GM21360 (cell line): ENCODE results near the gene KCNN3.

Source experiments
- ATAC-seq: cut with Tn5 transposase; IDR thresholded peaks from one replicate; pipeline ENCODE4 v1.9.1; 2021; ENCODE audit warnings: mild to moderate bottlenecking, moderate library complexity; ENCODE audit not compliant: unreplicated experiment

KCNN3 gene

GRCh38 chr1:154842635-154843034 is 27.4 kb downstream of the KCNN3 start:
- no peak for ATAC-seq

DNA sequence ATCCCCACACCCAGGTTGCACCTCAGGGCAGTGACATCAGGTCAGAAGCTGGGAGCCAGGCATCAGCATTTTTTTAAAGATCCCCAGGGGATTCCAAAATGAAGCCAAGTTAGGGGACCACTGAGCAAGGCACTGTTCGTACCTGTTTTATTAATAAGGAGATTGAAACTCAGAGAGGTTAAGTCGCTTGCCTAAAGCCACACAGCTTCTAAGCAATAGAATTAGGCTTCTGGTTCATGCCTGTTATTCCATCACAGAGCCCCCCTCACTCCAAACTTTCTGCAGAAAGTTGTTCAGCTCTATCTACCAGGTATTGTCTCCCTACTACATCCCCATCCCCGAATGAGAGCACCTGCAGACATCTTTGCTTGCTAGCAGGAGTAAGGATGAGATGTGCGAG is 28.7 kb downstream of the KCNN3 start:
- no peak for ATAC-seq

- ATAC-seq = no peak
These were observed 29.6 kb downstream of the KCNN3 start for GRCh38 chr1:154840269-154841176.

GRCh38 chr1:154839691-154840090 is 30.4 kb downstream of the KCNN3 start:
- ATAC-seq = no peak

DNA sequence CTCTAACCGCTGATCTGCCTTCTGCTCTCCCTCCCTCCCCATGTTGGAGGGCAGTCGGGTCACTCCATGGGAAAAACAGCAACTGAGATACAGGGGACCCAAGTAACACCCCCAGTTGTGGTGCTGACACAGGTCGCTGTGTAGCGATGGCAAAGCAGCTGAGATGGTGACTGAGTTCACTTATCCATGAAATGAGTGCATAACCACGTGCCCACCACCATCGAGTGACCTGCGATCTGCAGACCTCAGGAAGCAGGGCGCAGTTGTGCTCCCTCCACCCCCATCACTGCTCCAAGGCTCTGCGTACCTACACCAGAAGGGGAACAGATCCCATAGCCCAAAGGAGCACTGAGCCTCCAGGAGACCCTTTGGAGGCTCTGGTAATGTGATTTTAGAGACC is 31.1 kb downstream of the KCNN3 start:
- ATAC-seq = no peak

GRCh38 chr1:154838461-154838860 is 31.6 kb downstream of the KCNN3 start:
- no peak for ATAC-seq

DNA sequence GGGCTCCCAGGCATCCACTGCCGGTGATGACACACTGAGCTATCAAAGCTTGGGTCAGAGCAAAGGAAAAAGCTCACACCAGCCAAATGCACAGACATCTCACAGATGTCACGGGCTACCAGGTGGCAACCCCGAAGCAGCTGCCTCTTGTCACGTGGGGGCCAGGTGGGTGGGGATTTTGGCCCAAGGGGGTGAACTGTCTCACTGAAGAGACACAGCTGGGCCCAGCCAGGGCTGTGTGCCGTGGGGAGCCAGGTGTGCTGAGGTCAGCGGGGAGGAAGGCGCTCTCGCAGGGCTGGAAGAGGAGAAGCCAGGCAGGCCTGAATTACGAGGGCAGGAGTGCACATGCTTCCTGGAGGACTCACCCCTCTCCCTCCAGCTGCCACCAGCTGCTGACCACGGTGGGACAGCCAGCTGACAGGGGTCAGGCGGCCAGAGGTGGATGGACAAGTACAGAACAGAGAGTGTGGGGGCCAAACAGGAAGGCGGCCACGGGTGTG is 32.4 kb downstream of the KCNN3 start:
- peak; percentile 49 for ATAC-seq

- ATAC-seq = no peak
These were observed 32.9 kb downstream of the KCNN3 start for GRCh38 chr1:154837034-154837671.

- ATAC-seq = no peak
These were observed 34.4 kb downstream of the KCNN3 start for GRCh38 chr1:154835531-154836324.

DNA sequence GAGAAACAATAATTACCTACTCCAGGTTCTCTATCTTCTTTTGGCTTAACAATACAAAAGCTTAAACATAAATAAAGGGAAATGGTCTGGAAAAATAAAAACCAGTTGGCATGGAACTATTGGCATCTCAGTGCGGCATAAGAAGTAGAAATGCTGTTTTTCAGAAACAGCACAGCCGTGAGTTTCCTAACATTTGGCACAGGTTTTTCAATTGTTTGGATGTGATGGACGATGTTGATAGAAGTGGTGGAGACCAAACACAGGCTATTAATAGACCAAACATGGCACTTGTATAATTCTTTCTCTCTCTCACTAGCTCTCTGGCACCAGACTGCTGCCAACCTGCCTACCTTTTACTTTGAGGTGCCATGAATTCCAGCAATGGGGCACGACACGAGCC is 36.2 kb downstream of the KCNN3 start:
- no peak for ATAC-seq

DNA sequence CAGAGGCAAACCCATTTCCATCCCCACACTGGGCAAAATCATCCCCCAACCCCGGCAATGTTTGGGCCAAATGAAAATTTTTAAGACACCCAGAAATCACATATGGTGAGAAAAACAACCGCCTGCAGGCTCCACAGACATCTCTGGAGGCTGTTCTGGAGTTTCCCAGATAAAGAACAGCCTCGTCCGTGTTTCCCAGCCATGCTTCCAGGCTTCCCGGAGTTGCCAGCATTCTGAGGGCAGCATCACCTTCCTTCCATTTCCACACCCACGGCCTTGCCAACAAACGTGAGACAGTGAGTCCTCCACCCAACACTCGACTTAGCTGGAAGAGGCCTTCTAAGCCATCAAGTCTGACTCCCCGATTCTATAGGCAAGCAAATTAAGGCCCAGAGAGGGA is 36.9 kb downstream of the KCNN3 start:
- no peak for ATAC-seq

DNA sequence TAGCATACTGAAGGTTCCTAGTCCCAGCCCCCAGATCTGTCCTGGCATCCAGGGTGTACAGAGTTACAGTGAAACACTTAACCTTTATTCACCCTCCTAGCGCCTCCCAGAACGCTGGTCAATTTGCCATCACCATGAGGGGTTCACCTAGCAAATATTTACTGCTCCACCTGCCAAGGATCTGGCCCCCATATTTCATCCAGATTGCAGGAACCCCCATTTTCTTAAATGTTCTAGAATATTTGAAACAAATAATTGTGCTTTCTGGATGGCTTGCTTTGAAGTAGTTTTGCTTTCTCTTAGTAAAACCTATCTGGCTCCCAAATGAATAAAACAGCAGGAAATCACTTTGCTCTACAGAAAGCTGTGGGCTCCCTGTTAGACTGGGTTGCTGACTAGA is 37.7 kb downstream of the KCNN3 start:
- no peak for ATAC-seq

GRCh38 chr1:154831462-154831861 is 38.6 kb downstream of the KCNN3 start:
- ATAC-seq = no peak

GRCh38 chr1:154829062-154829461 is 41.0 kb downstream of the KCNN3 start:
- no peak for ATAC-seq

DNA sequence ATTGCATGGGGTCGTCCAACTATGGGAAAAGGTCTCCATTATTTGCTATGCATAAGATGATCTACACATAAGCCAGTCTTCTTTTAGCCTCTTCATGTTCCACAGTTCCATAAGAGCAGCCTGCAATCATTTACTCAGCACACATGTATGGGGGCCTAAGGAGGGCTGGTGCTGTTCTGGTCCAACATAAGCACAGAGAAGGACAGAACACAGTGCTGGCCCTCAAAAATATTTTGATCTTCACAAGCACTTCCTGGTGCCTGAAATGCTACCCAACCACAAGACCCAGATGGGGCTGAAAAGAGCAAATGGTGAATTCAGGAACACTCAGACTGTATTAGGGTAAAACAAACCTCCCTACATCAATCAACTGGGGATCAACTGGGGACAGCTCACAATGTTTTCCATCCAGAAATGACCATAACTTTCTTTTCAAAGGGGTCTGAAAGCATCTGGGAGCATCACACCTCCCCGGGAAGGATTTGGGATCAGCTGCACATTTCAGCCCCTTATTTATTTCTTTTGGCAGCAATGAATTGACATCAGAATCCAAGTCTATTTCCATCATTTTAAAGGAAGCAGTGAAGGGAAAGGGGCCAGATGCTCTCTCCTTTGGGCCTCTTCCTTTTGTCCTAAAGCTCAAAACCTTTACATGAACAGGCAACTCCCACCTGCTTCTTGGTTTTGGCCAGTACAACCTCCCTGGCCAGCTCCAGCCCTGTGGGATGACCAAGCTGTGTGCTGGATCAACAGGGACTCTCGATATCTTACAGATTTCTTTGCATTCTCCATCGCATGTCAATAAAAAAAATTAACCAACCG is 45.7 kb downstream of the KCNN3 start:
- ATAC-seq = no peak

- ATAC-seq = no peak
These were observed 47.4 kb downstream of the KCNN3 start for GRCh38 chr1:154822717-154823116.

- ATAC-seq = no peak
These were observed 47.8 kb downstream of the KCNN3 start for GRCh38 chr1:154822233-154822632.

GRCh38 chr1:154821083-154821482 is 49.0 kb downstream of the KCNN3 start:
- ATAC-seq = no peak

- ATAC-seq = no peak
These were observed 49.4 kb downstream of the KCNN3 start for GRCh38 chr1:154820646-154821045.
